Cardiac muscle cell (in vitro differentiated cells and primary cell): ENCODE results near the gene TYROBP. TPM values are rescaled to one million over a fixed set of nuclear protein-coding genes. Genes with fewer than 3 reads are reported as not detected.

Source experiments
- DNase-seq, 2 donors: peaks; one replicate each; pipeline versions ENCODE4 v3.0.0 to v3.0.0-alpha.2; 2010 to 2017; ENCODE audit warnings: low read depth in 1 of 2, low spot score in 1 of 2
- H3K27ac ChIP-seq: fragments of 200-600 bp; sonication (generic); 2 replicates; pipeline ENCODE4 v1.5.1; 2016
- H3K27me3 ChIP-seq: fragments of 200-600 bp; sonication (generic); 2 replicates; pipeline ENCODE4 v1.6.0; 2016; ENCODE audit warnings: control low read depth
- H3K36me3 ChIP-seq: fragments of 200-600 bp; sonication (generic); 2 replicates; pipeline ENCODE4 v1.5.1; 2016; ENCODE audit warnings: control low read depth
- H3K4me1 ChIP-seq: fragments of 200-600 bp; sonication (generic); 2 replicates; pipeline ENCODE4 v1.8.1; 2017; ENCODE audit warnings: low read depth, mild to moderate bottlenecking, mixed run types
- H3K4me3 ChIP-seq: fragments of 200-600 bp; sonication (generic); 2 replicates; pipeline ENCODE4 v1.5.1; 2016; ENCODE audit warnings: mild to moderate bottlenecking
- H3K9me3 ChIP-seq: fragments of 200-600 bp; sonication (generic); 2 replicates; pipeline ENCODE4 v1.5.1; 2017; ENCODE audit warnings: low read depth, mild to moderate bottlenecking, control low read depth
- CTCF ChIP-seq: IDR thresholded peaks from 2 replicates; pipeline ENCODE4 v1.5.1; 2012; ENCODE audit warnings: low read depth, mild to moderate bottlenecking, low read length
- polyA plus RNA-seq: library from polyadenylated mRNA; unstranded; fragments of >200 nt; fragmentation: Nextera tagmentation; extraction: Ambion mirVana; gene quantifications from 2 replicates; pipeline ENCODE4 v1.2.1, GENCODE V29; 2016
- total RNA-seq: library from RNA; depleted of rRNA; stranded (reverse); fragments of >200 nt; gene quantifications from 2 replicates; pipeline ENCODE4 v1.2.3, GENCODE V29; 2016

TYROBP gene
- total and polyA plus RNA-seq, 2 experiments from 2014 or later: not detected

DNA sequence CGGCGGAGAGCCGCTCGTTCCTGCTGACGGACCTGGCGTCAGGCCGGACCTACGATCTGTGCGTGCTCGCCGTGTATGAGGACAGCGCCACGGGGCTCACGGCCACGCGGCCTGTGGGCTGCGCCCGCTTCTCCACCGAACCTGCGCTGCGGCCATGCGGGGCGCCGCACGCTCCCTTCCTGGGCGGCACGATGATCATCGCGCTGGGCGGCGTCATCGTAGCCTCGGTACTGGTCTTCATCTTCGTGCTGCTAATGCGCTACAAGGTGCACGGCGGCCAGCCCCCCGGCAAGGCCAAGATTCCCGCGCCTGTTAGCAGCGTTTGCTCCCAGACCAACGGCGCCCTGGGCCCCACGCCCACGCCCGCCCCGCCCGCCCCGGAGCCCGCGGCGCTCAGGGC is 36.5 kb upstream of the TYROBP start:
- Histone ChIP-seq H3K36me3 (no peaks in the 10 kb centered on the region), H3K9me3 (no peaks in the 10 kb centered on the region), H3K27me3 (no peaks in the 10 kb centered on the region), H3K27ac (no peak overlapping the region), H3K4me3 (no peak overlapping the region), H3K4me1 (no peaks in the 10 kb centered on the region)
- no peak for DNase-seq
- TF ChIP-seq CTCF: no peak

- no peaks in the 10 kb centered on the region for H3K27me3 ChIP-seq
- H3K4me3 ChIP-seq: no peak overlapping the region
- H3K36me3 ChIP-seq: no peaks in the 10 kb centered on the region
- H3K27ac ChIP-seq: no peak overlapping the region
- H3K9me3 ChIP-seq: no peaks in the 10 kb centered on the region
- DNase-seq: no peak
- H3K4me1 ChIP-seq: no peaks in the 10 kb centered on the region
- no peak for TF ChIP-seq CTCF
Measured at GRCh38 chr19:35943321-35944301, 35.5 kb upstream of the TYROBP start.

DNA sequence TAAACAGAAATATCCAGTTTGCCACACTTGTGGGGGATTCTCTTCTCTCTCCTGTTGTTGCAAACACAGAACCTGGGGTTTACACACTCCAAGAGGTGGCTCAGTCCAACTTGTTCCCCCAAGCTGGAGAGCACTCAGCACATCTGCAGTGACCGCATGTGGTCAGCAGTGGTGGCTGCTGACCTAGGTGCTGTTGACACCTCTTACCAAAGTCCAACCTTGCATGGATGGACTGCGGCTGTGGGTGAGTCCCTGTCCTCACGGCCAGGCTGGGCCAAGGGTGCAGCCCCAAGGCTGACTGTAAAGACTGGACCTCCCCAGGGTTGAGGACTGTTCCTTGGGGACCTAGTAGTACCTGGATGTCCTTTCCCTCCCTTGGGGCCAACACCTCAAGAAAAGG is 34.1 kb upstream of the TYROBP start:
- H3K4me1 ChIP-seq: no peaks in the 10 kb centered on the region
- H3K36me3 ChIP-seq: no peaks in the 10 kb centered on the region
- no peaks in the 10 kb centered on the region for H3K9me3 ChIP-seq
- no peak overlapping the region for H3K4me3 ChIP-seq
- TF ChIP-seq CTCF: no peak
- no peaks in the 10 kb centered on the region for H3K27me3 ChIP-seq
- DNase-seq: no peak
- no peak overlapping the region for H3K27ac ChIP-seq

- Histone ChIP-seq H3K27me3 (no peaks in the 10 kb centered on the region), H3K4me1 (peaks cover 2% of the 10 kb centered on the region), H3K4me3 (no peak overlapping the region), H3K27ac (no peak overlapping the region), H3K36me3 (no peaks in the 10 kb centered on the region), H3K9me3 (no peaks in the 10 kb centered on the region)
- no peak for DNase-seq
- TF ChIP-seq CTCF: no peak
Measured at GRCh38 chr19:35940839-35941238, 32.7 kb upstream of the TYROBP start.

DNA sequence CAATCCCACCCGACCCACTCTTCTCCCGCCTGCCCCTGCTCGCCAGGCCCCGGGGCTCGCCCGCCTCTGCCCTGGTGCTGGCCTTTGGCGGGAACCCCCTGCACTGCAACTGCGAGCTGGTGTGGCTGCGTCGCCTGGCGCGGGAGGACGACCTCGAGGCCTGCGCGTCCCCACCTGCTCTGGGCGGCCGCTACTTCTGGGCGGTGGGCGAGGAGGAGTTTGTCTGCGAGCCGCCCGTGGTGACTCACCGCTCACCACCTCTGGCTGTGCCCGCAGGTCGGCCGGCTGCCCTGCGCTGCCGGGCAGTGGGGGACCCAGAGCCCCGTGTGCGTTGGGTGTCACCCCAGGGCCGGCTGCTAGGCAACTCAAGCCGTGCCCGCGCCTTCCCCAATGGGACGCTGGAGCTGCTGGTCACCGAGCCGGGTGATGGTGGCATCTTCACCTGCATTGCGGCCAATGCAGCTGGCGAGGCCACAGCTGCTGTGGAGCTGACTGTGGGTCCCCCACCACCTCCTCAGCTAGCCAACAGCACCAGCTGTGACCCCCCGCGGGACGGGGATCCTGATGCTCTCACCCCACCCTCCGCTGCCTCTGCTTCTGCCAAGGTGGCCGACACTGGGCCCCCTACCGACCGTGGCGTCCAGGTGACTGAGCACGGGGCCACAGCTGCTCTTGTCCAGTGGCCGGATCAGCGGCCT is 32.1 kb upstream of the TYROBP start:
- DNase-seq: no peak
- TF ChIP-seq CTCF: no peak
- Histone ChIP-seq H3K9me3 (no peaks in the 10 kb centered on the region), H3K27ac (no peak overlapping the region), H3K27me3 (no peaks in the 10 kb centered on the region), H3K36me3 (no peaks in the 10 kb centered on the region), H3K4me1 (peaks cover 6% of the 10 kb centered on the region), H3K4me3 (no peak overlapping the region)
